EH (cell line): ENCODE measurements around the gene PDCD5.
"Not testable (repeated sequence)": the region's sequence is repeated elsewhere in the genome, so short reads cannot be mapped to it uniquely, and the experiment has no call there.

Experiments
- DNase-seq: peaks from one replicate; pipeline ENCODE4 v3.0.0-alpha.2; 2015; ENCODE audit warnings: low read depth

Gene PDCD5

DNA sequence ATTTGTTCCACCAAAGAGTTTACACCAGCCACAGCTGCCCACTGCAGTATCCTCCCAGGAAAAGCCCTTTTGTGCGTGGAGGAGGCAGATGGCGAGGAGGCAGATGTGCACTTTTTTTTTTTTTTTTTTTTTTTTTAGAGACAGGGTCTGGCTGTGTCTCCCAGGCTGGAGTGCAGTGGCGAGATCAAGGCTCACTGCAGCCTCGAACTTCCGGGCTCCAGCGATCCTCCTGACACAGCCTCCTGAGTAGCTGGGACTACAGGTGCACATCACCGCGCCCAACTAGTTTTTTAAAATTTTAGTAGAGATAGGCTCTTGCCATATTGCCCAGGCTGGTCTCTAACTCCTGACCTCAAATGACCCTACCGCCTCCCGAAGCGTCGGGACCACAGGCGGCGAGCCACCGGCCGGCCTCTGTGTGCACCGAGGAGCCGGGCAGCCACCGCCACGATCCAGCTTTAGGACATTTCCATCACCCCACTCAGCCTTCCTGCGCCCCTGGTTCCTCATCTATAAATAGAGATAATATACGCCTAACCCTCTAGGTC is 563 bp upstream of the PDCD5 start:
- DNase-seq = no peak

- peak; percentile 53 for DNase-seq
Observed at GRCh38 chr19:32581705-32582179, 752 bp downstream of the PDCD5 start.

DNA sequence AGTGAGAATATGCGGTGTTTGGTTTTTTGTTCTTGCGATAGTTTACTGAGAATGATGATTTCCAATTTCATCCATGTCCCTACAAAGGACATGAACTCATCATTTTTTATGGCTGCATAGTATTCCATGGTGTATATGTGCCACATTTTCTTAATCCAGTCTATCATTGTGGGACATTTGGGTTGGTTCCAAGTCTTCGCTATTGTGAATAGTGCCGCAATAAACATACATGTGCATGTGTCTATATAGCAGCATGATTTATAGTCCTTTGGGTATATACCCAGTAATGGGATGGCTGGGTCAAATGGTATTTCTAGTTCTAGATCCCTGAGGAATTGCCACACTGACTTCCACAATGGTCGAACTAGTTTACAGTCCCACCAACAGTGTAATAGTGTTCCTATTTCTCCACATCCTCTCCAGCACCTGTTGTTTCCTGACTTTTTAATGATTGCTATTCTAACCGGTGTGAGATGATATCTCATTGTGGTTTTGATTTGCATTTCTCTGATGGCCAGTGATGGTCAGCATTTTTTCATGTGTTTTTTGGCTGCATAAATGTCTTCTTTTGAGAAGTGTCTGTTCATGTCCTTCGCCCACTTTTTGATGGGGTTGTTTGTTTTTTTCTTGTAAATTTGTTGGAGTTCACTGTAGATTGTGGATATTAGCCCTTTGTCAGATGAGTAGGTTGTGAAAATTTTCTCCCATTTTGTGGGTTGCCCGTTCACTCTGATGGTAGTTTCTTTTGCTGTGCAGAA is 6.9 kb downstream of the PDCD5 start:
- DNase-seq = not testable (repeated sequence)

- DNase-seq = no peak
Observed at GRCh38 chr19:32594021-32594420, 13.0 kb downstream of the PDCD5 start.

- no peak for DNase-seq
Observed at GRCh38 chr19:32595491-32595890, 14.5 kb downstream of the PDCD5 start.

DNA sequence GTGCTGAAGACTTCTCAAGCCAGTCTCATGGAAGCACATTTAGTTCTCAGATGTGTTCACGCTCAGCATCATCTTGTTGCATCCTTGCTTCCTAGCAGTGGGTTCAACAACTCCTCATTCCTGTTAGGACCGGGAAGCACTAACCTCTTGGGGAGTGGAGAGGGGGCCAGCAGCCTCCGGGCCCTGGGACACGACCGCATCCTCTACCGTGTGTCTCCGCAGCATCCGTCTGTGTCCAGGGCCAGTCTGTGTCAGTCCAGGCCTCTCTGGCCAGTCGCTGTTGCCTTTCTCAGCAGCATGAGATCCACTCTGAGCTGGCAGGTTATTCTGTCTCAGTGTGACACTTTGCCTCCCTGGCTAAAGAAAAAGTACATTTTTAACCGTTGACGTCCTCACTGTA is 17.0 kb downstream of the PDCD5 start:
- DNase-seq = no peak

GRCh38 chr19:32599258-32599657 is 18.3 kb downstream of the PDCD5 start:
- no peak for DNase-seq

DNA sequence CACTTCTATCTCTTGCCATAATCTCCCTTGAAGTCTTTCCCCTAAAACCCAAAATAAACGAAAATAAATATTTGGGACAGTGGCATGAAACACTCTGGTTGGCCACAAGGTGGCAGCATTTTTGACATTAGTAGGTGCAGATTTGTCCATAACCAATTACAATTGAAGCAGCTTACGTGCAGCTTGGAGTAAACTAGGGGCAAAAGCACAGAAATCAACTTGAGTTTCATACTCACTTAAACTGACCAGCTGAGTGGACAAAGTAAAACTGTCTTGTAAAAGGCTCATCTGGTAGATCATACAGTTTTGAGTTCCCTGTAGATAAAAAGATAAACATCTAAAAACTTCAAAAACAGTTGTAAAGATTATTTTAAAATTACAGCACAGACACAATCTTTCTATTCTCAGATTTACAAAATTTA is 18.8 kb downstream of the PDCD5 start:
- DNase-seq = peak; percentile 65

- no peak for DNase-seq
Observed at GRCh38 chr19:32603961-32604360, 23.0 kb downstream of the PDCD5 start.

- no peak for DNase-seq
Observed at GRCh38 chr19:32605544-32605943, 24.6 kb downstream of the PDCD5 start.

GRCh38 chr19:32606289-32606688 is 25.3 kb downstream of the PDCD5 start:
- no peak for DNase-seq

DNA sequence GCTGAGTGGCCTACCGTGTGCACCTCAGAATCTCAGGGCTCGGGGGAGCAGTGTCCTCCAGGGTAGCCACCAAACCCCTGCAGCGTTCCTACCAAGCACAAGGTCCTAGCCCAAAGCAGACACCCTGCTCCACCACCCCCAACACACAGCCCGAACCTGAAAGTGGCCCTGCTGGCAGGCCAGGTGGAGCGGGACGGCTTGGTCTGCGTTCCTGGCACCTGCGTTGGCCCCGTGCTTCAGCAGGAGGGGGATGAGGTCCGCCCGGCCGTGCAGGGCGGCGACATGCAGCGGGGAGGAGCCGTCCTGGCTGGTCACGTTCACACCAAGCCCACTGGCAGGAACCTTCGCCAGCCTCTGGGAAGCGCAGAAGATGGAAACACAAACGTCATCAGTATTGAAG is 26.5 kb downstream of the PDCD5 start:
- DNase-seq = no peak

GRCh38 chr19:32611161-32611560 is 30.2 kb downstream of the PDCD5 start:
- no peak for DNase-seq

DNA sequence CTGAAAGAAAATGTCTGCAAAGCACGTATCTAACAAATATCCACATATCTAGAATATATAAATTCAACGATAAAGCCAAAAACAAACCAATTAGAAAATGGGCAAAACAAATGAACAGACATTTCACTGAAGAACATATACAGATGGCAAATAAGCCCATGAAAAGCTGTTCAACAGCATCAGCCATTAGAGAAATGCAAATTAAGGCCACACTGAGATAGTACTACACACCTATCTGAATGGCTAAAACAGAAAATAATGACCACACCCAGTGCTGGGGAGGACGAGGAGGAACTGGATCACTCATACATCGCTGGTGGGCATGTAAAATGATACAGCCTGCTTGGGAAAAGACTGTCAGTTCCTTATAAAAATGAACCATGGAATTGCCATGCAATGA is 32.0 kb downstream of the PDCD5 start:
- DNase-seq = no peak

DNA sequence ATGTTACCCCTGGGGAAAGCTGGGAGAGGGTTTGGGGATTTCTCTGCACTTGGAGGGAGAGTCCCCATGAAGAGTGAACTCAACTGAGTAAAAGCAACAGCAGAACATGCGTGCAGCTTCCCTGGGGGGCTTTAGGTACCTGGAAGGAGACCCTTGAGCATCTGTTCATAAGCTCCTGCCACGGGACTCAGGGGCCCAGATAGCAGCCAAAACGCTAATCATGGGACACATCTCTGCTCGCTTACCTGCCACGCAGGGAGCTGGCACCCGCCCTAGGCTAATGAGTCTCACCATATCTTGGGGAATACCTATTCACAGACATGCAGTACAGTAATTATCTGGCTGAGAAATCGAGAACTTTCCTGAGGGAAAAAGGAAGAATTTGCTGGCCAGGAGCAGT is 33.9 kb downstream of the PDCD5 start:
- DNase-seq = no peak

GRCh38 chr19:32615569-32615968 is 34.6 kb downstream of the PDCD5 start:
- DNase-seq = no peak

GRCh38 chr19:32619051-32619685 is 38.2 kb downstream of the PDCD5 start:
- DNase-seq = no peak

DNA sequence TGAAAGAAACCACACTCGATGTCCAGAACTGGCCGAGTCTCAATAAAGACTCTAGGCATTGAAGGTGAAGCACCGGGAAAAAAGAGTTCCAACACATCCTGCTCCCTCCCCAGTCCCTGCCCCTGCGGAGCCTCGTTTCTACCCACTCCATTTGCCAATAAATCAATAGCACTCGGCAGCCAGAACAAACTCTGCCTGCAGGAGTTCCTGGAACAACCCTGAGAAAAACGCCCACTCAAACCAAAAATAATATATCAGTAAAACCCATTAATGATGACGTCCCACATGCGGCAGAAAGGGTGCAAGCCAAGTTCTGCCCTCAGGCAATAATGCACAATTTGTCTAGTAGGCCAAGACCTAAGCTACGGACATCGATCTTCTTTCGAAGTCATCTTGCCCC is 41.0 kb downstream of the PDCD5 start:
- DNase-seq = no peak

DNA sequence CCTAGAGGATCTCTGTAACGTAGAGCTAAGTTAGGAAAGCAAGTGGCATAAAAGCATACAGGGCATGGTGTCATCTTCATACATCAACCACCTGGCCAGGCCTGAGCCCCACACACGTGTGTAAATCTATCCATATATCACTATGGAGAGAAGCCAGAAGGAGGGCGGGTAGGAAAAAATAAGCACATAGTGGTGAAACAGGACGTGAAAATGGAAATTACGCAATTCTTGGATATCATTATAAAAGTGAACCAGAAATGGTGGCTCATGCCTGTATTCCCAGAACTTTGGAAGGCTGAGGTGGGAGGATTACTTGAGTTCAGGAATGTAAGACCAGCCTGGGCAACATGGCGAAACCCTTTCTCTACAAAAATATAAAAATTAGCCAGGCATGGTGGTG is 43.4 kb downstream of the PDCD5 start:
- no peak for DNase-seq

GRCh38 chr19:32626969-32627368 is 46.0 kb downstream of the PDCD5 start:
- no peak for DNase-seq

DNA sequence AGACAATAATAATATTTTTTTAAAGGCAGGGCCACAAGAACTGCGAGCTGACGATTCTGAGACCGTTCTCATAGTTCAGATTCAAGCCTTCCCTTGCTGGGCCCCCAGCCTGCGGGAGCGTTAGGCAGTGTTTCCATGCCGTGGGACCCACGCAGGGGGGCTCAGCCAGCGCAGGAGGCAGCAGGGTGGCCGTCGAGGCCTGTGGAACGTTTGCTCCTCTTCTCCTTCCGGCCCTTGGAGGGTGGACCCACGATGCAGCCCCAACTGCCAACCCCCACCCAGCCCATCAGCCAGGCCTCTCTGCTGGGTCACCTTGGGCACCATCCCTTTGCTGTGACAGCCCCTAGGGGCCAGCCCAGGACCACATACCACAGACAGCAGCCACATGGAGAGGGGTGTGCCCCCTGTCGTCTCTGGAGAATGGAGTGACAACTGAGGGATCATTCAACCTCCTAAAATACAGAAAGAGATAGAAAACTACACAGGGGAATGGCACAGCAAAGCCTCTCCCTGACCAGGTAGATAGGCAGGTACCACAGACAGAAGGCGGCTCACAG is 46.8 kb downstream of the PDCD5 start:
- no peak for DNase-seq

GRCh38 chr19:32630338-32630737 is 49.3 kb downstream of the PDCD5 start:
- DNase-seq = no peak

DNA sequence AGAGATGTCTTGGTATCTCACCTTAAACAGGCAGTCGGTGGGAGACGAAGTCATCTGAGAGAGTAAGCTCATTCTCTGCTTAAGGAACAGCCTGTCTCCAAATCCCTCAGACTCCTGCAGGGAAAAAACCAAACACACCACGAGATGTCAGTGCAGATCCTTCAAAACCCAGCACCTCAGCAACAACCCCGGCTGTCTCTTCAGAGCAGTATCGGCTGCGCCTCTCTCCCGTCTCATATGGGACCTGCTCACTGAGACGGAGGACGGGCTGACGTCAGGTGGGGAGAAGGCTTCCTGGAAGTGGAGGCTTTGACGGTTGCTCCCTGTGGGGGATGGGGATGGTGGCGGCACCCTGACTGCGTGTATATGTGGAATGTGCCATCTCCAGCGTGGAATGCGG is 50.4 kb downstream of the PDCD5 start:
- DNase-seq = no peak
